Measurements from ENCODE around the gene FAM50A.
A peak's percentile ranks its signal among the peaks of the same experiment; 100 is the strongest.

Gene FAM50A

GRCh38 chrX:154466036-154466435 lies 22.1 kb downstream of the FAM50A start:
- no peak for DNase-seq (ENCODE audit: low read depth)

- no peak for DNase-seq (ENCODE audit: low read depth)
These were observed 23.0 kb downstream of the FAM50A start for GRCh38 chrX:154466907-154467306.

- DNase-seq (ENCODE audit: low read depth): no peak
These were observed 23.6 kb downstream of the FAM50A start for GRCh38 chrX:154467556-154467955.

- DNase-seq (ENCODE audit: low read depth): no peak
These were observed 24.3 kb downstream of the FAM50A start for GRCh38 chrX:154468217-154468616.

GRCh38 chrX:154469114-154469513 lies 25.2 kb downstream of the FAM50A start:
- no peak for DNase-seq (ENCODE audit: low read depth)

- DNase-seq (ENCODE audit: low read depth): no peak
These were observed 25.9 kb downstream of the FAM50A start for GRCh38 chrX:154469880-154470279.

GRCh38 chrX:154470434-154470833 lies 26.5 kb downstream of the FAM50A start:
- no peak for DNase-seq (ENCODE audit: low read depth)

- DNase-seq (ENCODE audit: low read depth): no peak
These were observed 27.1 kb downstream of the FAM50A start for GRCh38 chrX:154470914-154471568.

- no peak for DNase-seq (ENCODE audit: low read depth)
These were observed 28.1 kb downstream of the FAM50A start for GRCh38 chrX:154471839-154472684.

GRCh38 chrX:154472685-154473632 lies 29.0 kb downstream of the FAM50A start:
- no peak for DNase-seq (ENCODE audit: low read depth)

- no peak for DNase-seq (ENCODE audit: low read depth)
These were observed 29.7 kb downstream of the FAM50A start for GRCh38 chrX:154473683-154474082.

- no peak for DNase-seq (ENCODE audit: low read depth)
These were observed 32.9 kb downstream of the FAM50A start for GRCh38 chrX:154476821-154477220.

GRCh38 chrX:154477891-154478477 lies 34.0 kb downstream of the FAM50A start:
- DNase-seq (ENCODE audit: low read depth): no peak

GRCh38 chrX:154478728-154479622 lies 35.0 kb downstream of the FAM50A start, which contains the start of gene LAGE3:
Gene LAGE3 (minus strand): TSS chrX:154479281. CDS start chrX:154478915, 366 bp downstream.
- peak; percentile 81 for DNase-seq (ENCODE audit: low read depth)

- DNase-seq (ENCODE audit: low read depth): no peak
These were observed 37.3 kb downstream of the FAM50A start for GRCh38 chrX:154481195-154481594.

GRCh38 chrX:154481911-154482601 lies 38.1 kb downstream of the FAM50A start:
- DNase-seq (ENCODE audit: low read depth): no peak

- no peak for DNase-seq (ENCODE audit: low read depth)
These were observed 38.8 kb downstream of the FAM50A start for GRCh38 chrX:154482786-154483185.

- DNase-seq (ENCODE audit: low read depth): no peak
These were observed 39.4 kb downstream of the FAM50A start for GRCh38 chrX:154483325-154483724.

- no peak for DNase-seq (ENCODE audit: low read depth)
These were observed 40.6 kb downstream of the FAM50A start for GRCh38 chrX:154484255-154485149.

Measured in T-helper 22 cell (primary cell).